H1 (cell line): ENCODE results near the gene HLF. TPM values are rescaled to one million over a fixed set of nuclear protein-coding genes. Genes with fewer than 3 reads are reported as not detected.

Experiments used
- CTCF ChIA-PET: fragments of 300-600 bp; sonication (Branson Sonifier 250); formaldehyde crosslinking; loops from one replicate; lab custom pipeline; 2021; ENCODE audit not compliant: partially characterized antibody; lab: Charles Lee
- POLR2A ChIA-PET: fragments of 300-600 bp; sonication (Branson Sonifier 250); formaldehyde crosslinking; loops from one replicate; lab custom pipeline; 2021; ENCODE audit warnings: inconsistent platforms; ENCODE audit not compliant: partially characterized antibody; lab: Charles Lee
- DNase-seq, 2 experiments: peaks; one replicate each; pipeline versions ENCODE4 v3.0.0 to v3.0.0-alpha.2; 2010 to 2022; ENCODE audit warnings: low spot score in 2 of 2, low read depth in 1 of 2, mixed read lengths in 1 of 2
- FAIRE-seq: peaks from 2 replicates; lab custom pipeline; 2011; peaks lifted over from hg19 to GRCh38; lab: Jason Lieb, UNC
- H2AFZ ChIP-seq: 2 replicates; pipeline ENCODE4 v1.8.1; 2012; ENCODE audit warnings: low read length, inconsistent platforms
- H2AK5ac ChIP-seq: 2 replicates; pipeline ENCODE4 v1.6.1; 2013; ENCODE audit warnings: low read depth, low read length
- H2BK120ac ChIP-seq: replicated peaks from 2 replicates; pipeline ENCODE3; 2013; ENCODE audit warnings: low read depth, low read length, inconsistent platforms
- H2BK12ac ChIP-seq: 2 replicates; pipeline ENCODE4 v1.6.1; 2013; ENCODE audit warnings: low read depth, low read length
- H2BK15ac ChIP-seq: 2 replicates; pipeline ENCODE4 v1.6.1; 2013; ENCODE audit warnings: low read length
- H2BK20ac ChIP-seq: 2 replicates; pipeline ENCODE4 v1.6.1; 2013; ENCODE audit warnings: low read length
- H2BK5ac ChIP-seq: 2 replicates; pipeline ENCODE4 v1.6.1; 2013; ENCODE audit warnings: low read depth, low read length
- H3K14ac ChIP-seq: 2 replicates; pipeline ENCODE4 v1.6.1; 2013; ENCODE audit warnings: inconsistent platforms; ENCODE audit not compliant: insufficient read length
- H3K18ac ChIP-seq: 2 replicates; pipeline ENCODE4 v1.6.1; 2013; ENCODE audit warnings: low read length; ENCODE audit errors: extremely low read depth
- H3K23ac ChIP-seq: 2 replicates; pipeline ENCODE4 v1.6.1; 2013; ENCODE audit warnings: inconsistent platforms; ENCODE audit not compliant: insufficient read length
- H3K23me2 ChIP-seq: 2 replicates; pipeline ENCODE4 v1.6.1; 2013; ENCODE audit warnings: low read depth, low read length
- H3K27ac ChIP-seq: 2 replicates; pipeline ENCODE4 v1.6.1; 2011; ENCODE audit warnings: low read depth, low read length, inconsistent platforms
- H3K27me3 ChIP-seq, 4 experiments: replicated peaks in 1 of 4; 1 replicate in 1 of 4; 2 replicates in 3 of 4; pipeline versions ENCODE4 v1.6.1 to v1.8.1; 2011 to 2013; ENCODE audit warnings: low read length in 3 of 4, mild to moderate bottlenecking in 3 of 4, inconsistent platforms in 2 of 4, mixed read lengths in 2 of 4, moderate library complexity in 1 of 4; ENCODE audit not compliant: control insufficient read depth in 3 of 4, insufficient read depth in 3 of 4; ENCODE audit errors: extremely low read depth in 1 of 4
- H3K36me3 ChIP-seq, 4 experiments: 2 replicates each; pipeline versions ENCODE4 v1.6.1 to v1.8.1; 2011 to 2013; ENCODE audit warnings: mild to moderate bottlenecking in 4 of 4, low read length in 3 of 4, moderate library complexity in 2 of 4, control low read depth in 1 of 4, inconsistent platforms in 1 of 4; ENCODE audit not compliant: insufficient read depth in 4 of 4, control insufficient read depth in 2 of 4
- H3K4ac ChIP-seq: replicated peaks from 2 replicates; pipeline ENCODE3; 2013; ENCODE audit warnings: low read length, low read depth, mixed read lengths, inconsistent platforms; ENCODE audit not compliant: insufficient read length
- H3K4me1 ChIP-seq, 4 experiments: replicated peaks in 1 of 4; 1 replicate in 1 of 4; 2 replicates in 3 of 4; pipeline versions ENCODE4 v1.6.1 to v1.8.1; 2011 to 2013; ENCODE audit warnings: low read length in 3 of 4, inconsistent platforms in 2 of 4, mixed read lengths in 1 of 4; ENCODE audit not compliant: insufficient read depth in 4 of 4, control insufficient read depth in 3 of 4
- H3K4me2 ChIP-seq, 2 experiments: 2 replicates each; pipeline versions ENCODE4 v1.6.1 to v1.8.1; 2011 to 2013; ENCODE audit warnings: low read depth in 2 of 2, low read length in 2 of 2, control low read depth in 1 of 2, inconsistent platforms in 1 of 2, mild to moderate bottlenecking in 1 of 2; ENCODE audit not compliant: insufficient read depth in 1 of 2
- H3K4me3 ChIP-seq, 4 experiments: fragments of 200-600, 300-600 bp in 1 of 4; sonication (generic), shearing (Covaris generic), sonication (Bioruptor Twin) in 1 of 4; 2 replicates each; pipeline versions ENCODE4 v1.5.1 to v1.8.1; 2011 to 2016; ENCODE audit warnings: low read length in 4 of 4, low read depth in 3 of 4, control low read depth in 2 of 4, inconsistent platforms in 2 of 4, mild to moderate bottlenecking in 2 of 4, mixed read lengths in 1 of 4, moderate library complexity in 1 of 4; ENCODE audit not compliant: insufficient read depth in 2 of 4; ENCODE audit errors: extremely low read depth in 1 of 4
- H3K56ac ChIP-seq: replicated peaks from 2 replicates; pipeline ENCODE3; 2013; ENCODE audit warnings: low read depth, mild to moderate bottlenecking, mixed read lengths, low read length, inconsistent platforms; ENCODE audit not compliant: insufficient read length
- H3K79me1 ChIP-seq: 2 replicates; pipeline ENCODE4 v1.6.1; 2013; ENCODE audit warnings: low read depth, low read length, control low read depth
- H3K79me2 ChIP-seq, 2 experiments: 2 replicates each; pipeline versions ENCODE4 v1.6.1 to v1.8.1; 2012 to 2013; ENCODE audit warnings: low read length in 2 of 2, mild to moderate bottlenecking in 2 of 2, inconsistent platforms in 1 of 2; ENCODE audit not compliant: insufficient read depth in 2 of 2, control insufficient read depth in 1 of 2
- H3K9ac ChIP-seq, 4 experiments: replicated peaks in 1 of 4; 1 replicate in 1 of 4; 2 replicates in 3 of 4; pipeline versions ENCODE4 v1.6.1 to v1.8.1; 2011 to 2013; ENCODE audit warnings: low read depth in 3 of 4, low read length in 3 of 4, control low read depth in 2 of 4, mild to moderate bottlenecking in 2 of 4, moderate library complexity in 2 of 4, inconsistent platforms in 1 of 4; ENCODE audit errors: extremely low read depth in 1 of 4
- H3K9me3 ChIP-seq, 2 experiments: 2 replicates each; pipeline versions ENCODE4 v1.6.1 to v1.8.1; 2012 to 2013; ENCODE audit warnings: mild to moderate bottlenecking in 2 of 2, moderate library complexity in 2 of 2, control low read depth in 1 of 2, inconsistent platforms in 1 of 2, low read depth in 1 of 2, low read length in 1 of 2, mixed read lengths in 1 of 2; ENCODE audit not compliant: insufficient read depth in 2 of 2
- H4K20me1 ChIP-seq, 2 experiments: replicated peaks in 1 of 2; 2 replicates each; pipeline versions ENCODE3 to v1.8.1; 2011 to 2013; ENCODE audit warnings: inconsistent platforms in 2 of 2, low read length in 2 of 2, mild to moderate bottlenecking in 1 of 2; ENCODE audit not compliant: insufficient read depth in 2 of 2, control insufficient read depth in 1 of 2
- H4K5ac ChIP-seq: 2 replicates; pipeline ENCODE4 v1.6.1; 2013; ENCODE audit warnings: low read length, low read depth, mixed read lengths, inconsistent platforms; ENCODE audit not compliant: insufficient read length
- H4K8ac ChIP-seq: 2 replicates; pipeline ENCODE4 v1.8.0; 2013; ENCODE audit warnings: mild to moderate bottlenecking, moderate library complexity, low read length, inconsistent platforms; ENCODE audit not compliant: insufficient read depth; ENCODE audit errors: extremely low read depth
- H4K91ac ChIP-seq: replicated peaks from 2 replicates; pipeline ENCODE3; 2013; ENCODE audit warnings: low read length, mixed read lengths, inconsistent platforms; ENCODE audit not compliant: insufficient read length
- BCL11A ChIP-seq, 2 experiments: IDR thresholded peaks; one replicate each; pipeline ENCODE4 v1.6.1; 2011; ENCODE audit warnings: low read depth in 2 of 2, low read length in 2 of 2, mild to moderate bottlenecking in 2 of 2
- BRCA1 ChIP-seq: IDR thresholded peaks from 2 replicates; pipeline ENCODE4 v1.6.1; 2012; ENCODE audit warnings: low read depth, low read length, improper control_type of control experiment
- CBX5 ChIP-seq: fragments of 300-800, 300-1000 bp; sonication (generic); IDR thresholded peaks from 2 replicates; pipeline ENCODE4 v1.7.1; 2016; ENCODE audit warnings: antibody characterized with exemption, low read length, low read depth
- CHD2 ChIP-seq: IDR thresholded peaks from 2 replicates; pipeline ENCODE4 v1.6.1; 2012; ENCODE audit warnings: low read length, improper control_type of control experiment
- EZH2 ChIP-seq: fragments of 200-600 bp; sonication (generic); IDR thresholded peaks from 2 replicates; pipeline ENCODE4 v1.7.1; 2012; ENCODE audit warnings: low read depth, mild to moderate bottlenecking, moderate library complexity, low read length, inconsistent platforms; ENCODE audit not compliant: severe bottlenecking
- KDM1A ChIP-seq: fragments of 200-600, 300-600 bp; sonication (generic); IDR thresholded peaks from 2 replicates; pipeline ENCODE4 v1.7.1; 2016; ENCODE audit warnings: mild to moderate bottlenecking, low read length, borderline replicate concordance
- NRF1 ChIP-seq: IDR thresholded peaks from 2 replicates; pipeline ENCODE4 v1.6.1; 2011; ENCODE audit warnings: mild to moderate bottlenecking, low read depth, low read length, improper control_type of control experiment
- PHF8 ChIP-seq: fragments of 200-600 bp; sonication (generic); conservative IDR thresholded peaks from 2 replicates; pipeline ENCODE4 v1.7.1; 2012; ENCODE audit warnings: low read depth, mild to moderate bottlenecking, inconsistent platforms, low read length, moderate library complexity
- POLR2AphosphoS5 ChIP-seq: IDR thresholded peaks from 2 replicates; pipeline ENCODE4 v1.6.1; 2011; ENCODE audit warnings: low read depth, low read length
- SP4 ChIP-seq: IDR thresholded peaks from 2 replicates; pipeline ENCODE4 v1.6.1; 2012; ENCODE audit warnings: low read length, inconsistent platforms
- TEAD4 ChIP-seq: IDR thresholded peaks from 2 replicates; pipeline ENCODE4 v1.6.1; 2012; ENCODE audit warnings: low read depth, low read length, inconsistent platforms, mixed read lengths
- WGBS, 2 experiments: shearing (Covaris generic) in 1 of 2; methylation state at CpG; one replicate each; pipeline versions ENCODE4 v1.1.6 to v1.1.7; 2013 to 2015; ENCODE audit warnings: low lambda C conversion rate in 2 of 2, mixed read lengths in 2 of 2, inconsistent platforms in 1 of 2, low coverage in 1 of 2, missing lambda C conversion rate in 1 of 2; ENCODE audit not compliant: insufficient replicate concordance in 2 of 2, insufficient coverage in 1 of 2, insufficient read length in 1 of 2; ENCODE audit errors: extremely low coverage in 1 of 2, missing lambda C conversion rate in 1 of 2; 5-methylcytosine and 5-hydroxymethylcytosine counted together
- polyA plus RNA-seq, 7 experiments: library from polyadenylated mRNA; depleted of rRNA in 3 of 7; stranded (reverse) in 5 of 7; unstranded in 2 of 7; fragments of >200 nt in 5 of 7; fragments of 200-250 nt in 2 of 7; gene quantifications; 1 replicate in 5 of 7; 2 replicates in 1 of 7; 4 replicates in 1 of 7; pipeline versions ENCODE4 v1.2.1 to v1.2.3, GENCODE V29; 2011 to 2013; ENCODE audit warnings: missing spikeins in 2 of 7, mixed read lengths in 2 of 7
- total RNA-seq: library from RNA; stranded (reverse); fragmentation: NEBNext Ultra II Directional; extraction: Animal tissue kit (Norgen Biotek cat#: 25700); gene quantifications from 2 replicates; pipeline ENCODE4 v1.2.1, GENCODE V29; 2021
- TF ChIP-seq, protein P1 (sequence below): IDR thresholded peaks from 2 replicates; pipeline ENCODE4 v1.6.1; 2012; ENCODE audit warnings: low read length, inconsistent platforms

Gene HLF
- total and polyA plus RNA-seq, 2 of the 8 experiments (the other 6 are each of a cell fraction or from before 2014, with no cell fraction given): 0.39 to 0.60 TPM

DNA sequence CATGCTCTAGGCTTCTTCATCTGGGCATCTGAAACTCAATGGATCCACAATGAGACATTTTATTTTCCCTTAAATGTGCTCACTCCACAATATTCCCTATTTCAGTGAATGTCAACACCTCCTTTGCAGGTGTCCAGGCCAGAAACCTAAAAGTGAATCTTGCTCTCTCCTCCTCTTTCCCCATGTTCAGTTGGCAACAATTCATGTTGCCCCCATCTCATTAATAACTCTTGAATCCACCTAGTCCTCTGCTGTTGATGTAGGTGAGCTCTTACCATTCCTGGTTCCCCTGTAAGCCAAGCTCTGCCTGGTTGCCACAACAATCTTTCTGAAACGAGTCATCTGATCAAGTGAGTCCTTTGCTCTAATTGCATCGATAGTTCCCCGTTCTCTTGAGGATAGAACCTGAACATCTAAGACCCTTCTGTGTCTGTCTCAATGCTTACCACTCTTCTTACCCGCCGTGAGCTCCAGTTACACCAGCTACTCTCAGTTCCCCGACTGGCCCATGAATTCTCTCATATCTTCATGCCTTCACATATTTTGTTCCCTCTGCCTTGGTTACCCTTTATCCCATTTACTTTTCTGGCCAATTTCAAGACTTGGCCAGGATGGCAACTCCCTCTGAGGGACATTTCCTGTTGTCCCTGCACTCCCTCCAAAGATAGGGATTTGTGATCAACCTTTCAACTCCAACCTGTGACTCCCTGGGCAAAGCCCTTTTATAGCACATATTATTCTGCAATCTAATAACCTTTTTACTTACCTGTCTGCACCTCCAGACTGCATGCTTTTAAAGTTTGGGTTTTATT, 35.9 kb downstream of the HLF start:
- no peak overlapping the region for H2BK20ac ChIP-seq
- POLR2A ChIA-PET: no interaction called here
- H2AFZ ChIP-seq: no peak overlapping the region
- no peak overlapping the region for H4K5ac ChIP-seq
- H3K9ac ChIP-seq: no peak overlapping the region
- H3K18ac ChIP-seq: no peak overlapping the region
- no peak overlapping the region for H2AK5ac ChIP-seq
- no peaks in the 10 kb centered on the region for H3K36me3 ChIP-seq
- H3K4ac ChIP-seq: no peak overlapping the region
- no peak overlapping the region for H3K14ac ChIP-seq
- H3K23me2 ChIP-seq: no peaks in the 10 kb centered on the region
- H3K27ac ChIP-seq: no peak overlapping the region
- no peaks in the 10 kb centered on the region for H4K20me1 ChIP-seq
- H4K91ac ChIP-seq: no peak overlapping the region
- H3K4me3 ChIP-seq: no peak overlapping the region
- H4K8ac ChIP-seq: no peak overlapping the region
- CTCF ChIA-PET: interaction anchor here (0.7 to 2.3 kb wide), 4 partner anchors 9 to 284 kb away, joined by 3 to 7 read pairs (median 4); no protein-coding TSS in a partner anchor
- no peaks in the 10 kb centered on the region for H3K9me3 ChIP-seq
- no peak overlapping the region for H3K56ac ChIP-seq
- H3K23ac ChIP-seq: no peak overlapping the region
- no peak for FAIRE-seq
- no peak overlapping the region for H2BK120ac ChIP-seq
- H3K4me1 ChIP-seq: peaks cover 0 to 4% (median 2%) of the 10 kb centered on the region in 4 experiments; a peak in 2 of 7 replicates
- H3K79me2 ChIP-seq: no peaks in the 10 kb centered on the region
- H2BK12ac ChIP-seq: no peak overlapping the region
- 83% methylated on average over 6 of the region's 6 CpGs; no CpG with 5 or more reads in 1 of the 2 experiments for WGBS, 2 experiments
- no peak overlapping the region for H2BK5ac ChIP-seq
- H2BK15ac ChIP-seq: no peak overlapping the region
- no peak overlapping the region for H3K4me2 ChIP-seq
- no peak for DNase-seq
- no peaks in the 10 kb centered on the region for H3K27me3 ChIP-seq
- H3K79me1 ChIP-seq: no peaks in the 10 kb centered on the region
- no peak for TF ChIP-seq PHF8
- TF ChIP-seq BRCA1: no peak
- no peak for TF ChIP-seq CBX5
- no peak for TF ChIP-seq BCL11A (IDR thresholded peaks at IDR 0.05; ENCODE audit: low read depth in 2 of 2, low read length in 2 of 2)
- TF ChIP-seq POLR2AphosphoS5: no peak
- TF ChIP-seq NRF1: no peak
- no peak for TF ChIP-seq EZH2
- TF ChIP-seq KDM1A: no peak
- TF ChIP-seq CHD2: no peak
- TF ChIP-seq TEAD4: no peak
- TF ChIP-seq, protein P1, sequence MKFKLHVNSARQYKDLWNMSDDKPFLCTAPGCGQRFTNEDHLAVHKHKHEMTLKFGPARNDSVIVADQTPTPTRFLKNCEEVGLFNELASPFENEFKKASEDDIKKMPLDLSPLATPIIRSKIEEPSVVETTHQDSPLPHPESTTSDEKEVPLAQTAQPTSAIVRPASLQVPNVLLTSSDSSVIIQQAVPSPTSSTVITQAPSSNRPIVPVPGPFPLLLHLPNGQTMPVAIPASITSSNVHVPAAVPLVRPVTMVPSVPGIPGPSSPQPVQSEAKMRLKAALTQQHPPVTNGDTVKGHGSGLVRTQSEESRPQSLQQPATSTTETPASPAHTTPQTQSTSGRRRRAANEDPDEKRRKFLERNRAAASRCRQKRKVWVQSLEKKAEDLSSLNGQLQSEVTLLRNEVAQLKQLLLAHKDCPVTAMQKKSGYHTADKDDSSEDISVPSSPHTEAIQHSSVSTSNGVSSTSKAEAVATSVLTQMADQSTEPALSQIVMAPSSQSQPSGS: no peak
- no peak for TF ChIP-seq SP4
